HG02763 (cell line): Measurements from ENCODE around the gene PAMR1.

Source experiments
- ATAC-seq: cut with Tn5 transposase; IDR thresholded peaks from one replicate; pipeline ENCODE4 v1.9.1; 2021; ENCODE audit warnings: mild to moderate bottlenecking, moderate library complexity; ENCODE audit not compliant: unreplicated experiment

PAMR1 gene

GRCh38 chr11:35412285-35412684, 113.1 kb downstream of the PAMR1 start:
- no peak for ATAC-seq

GRCh38 chr11:35407041-35407440, 118.4 kb downstream of the PAMR1 start:
- no peak for ATAC-seq

DNA sequence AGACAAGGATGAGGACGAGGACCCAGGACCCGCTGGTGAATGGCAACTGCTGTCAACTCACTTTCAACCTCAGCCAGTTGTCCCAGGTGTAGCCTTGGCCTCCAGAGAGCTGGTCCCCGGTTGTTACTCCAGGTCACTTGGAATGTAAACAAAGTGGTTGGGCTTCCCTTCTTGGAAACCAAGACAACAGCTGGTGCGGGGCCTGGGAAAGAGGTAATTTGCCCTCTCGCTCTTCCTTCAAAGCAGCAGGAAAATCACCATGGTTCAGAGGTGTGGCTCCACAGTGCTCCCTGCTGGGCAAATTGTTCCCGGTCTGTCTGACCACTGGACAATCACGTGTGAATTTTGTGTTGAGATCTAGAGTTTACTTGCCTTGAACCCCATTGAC, 121.0 kb downstream of the PAMR1 start:
- ATAC-seq: no peak

DNA sequence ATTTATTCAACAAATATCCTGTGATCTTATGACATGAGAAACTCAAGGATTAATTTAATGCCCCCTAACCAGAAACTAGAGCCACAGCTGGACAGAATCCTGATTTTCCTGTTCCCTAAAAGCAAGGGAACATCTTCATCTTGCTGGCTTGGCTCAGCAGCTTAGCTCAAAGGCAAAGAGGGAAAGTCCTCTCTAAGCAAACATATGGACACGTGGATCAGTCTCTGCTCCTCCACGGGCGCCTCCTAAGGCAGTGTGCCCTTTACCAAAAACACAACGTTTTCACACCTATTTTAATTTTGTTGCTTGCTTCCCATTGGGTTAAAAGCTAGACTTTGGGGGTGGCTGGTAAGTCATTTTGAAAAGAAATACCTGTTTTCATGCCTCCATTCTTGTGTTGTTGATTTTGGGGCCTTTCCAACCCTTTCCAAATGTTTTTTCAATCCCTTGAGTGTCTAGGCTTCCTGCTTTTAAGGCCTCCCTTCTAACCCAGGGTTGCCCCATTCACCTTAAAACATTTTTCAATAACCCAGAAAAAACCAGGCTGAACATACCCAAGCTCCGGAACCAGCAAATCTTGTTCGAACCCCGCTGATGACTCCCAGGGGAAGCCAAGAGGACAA, 121.5 kb downstream of the PAMR1 start:
- no peak for ATAC-seq

DNA sequence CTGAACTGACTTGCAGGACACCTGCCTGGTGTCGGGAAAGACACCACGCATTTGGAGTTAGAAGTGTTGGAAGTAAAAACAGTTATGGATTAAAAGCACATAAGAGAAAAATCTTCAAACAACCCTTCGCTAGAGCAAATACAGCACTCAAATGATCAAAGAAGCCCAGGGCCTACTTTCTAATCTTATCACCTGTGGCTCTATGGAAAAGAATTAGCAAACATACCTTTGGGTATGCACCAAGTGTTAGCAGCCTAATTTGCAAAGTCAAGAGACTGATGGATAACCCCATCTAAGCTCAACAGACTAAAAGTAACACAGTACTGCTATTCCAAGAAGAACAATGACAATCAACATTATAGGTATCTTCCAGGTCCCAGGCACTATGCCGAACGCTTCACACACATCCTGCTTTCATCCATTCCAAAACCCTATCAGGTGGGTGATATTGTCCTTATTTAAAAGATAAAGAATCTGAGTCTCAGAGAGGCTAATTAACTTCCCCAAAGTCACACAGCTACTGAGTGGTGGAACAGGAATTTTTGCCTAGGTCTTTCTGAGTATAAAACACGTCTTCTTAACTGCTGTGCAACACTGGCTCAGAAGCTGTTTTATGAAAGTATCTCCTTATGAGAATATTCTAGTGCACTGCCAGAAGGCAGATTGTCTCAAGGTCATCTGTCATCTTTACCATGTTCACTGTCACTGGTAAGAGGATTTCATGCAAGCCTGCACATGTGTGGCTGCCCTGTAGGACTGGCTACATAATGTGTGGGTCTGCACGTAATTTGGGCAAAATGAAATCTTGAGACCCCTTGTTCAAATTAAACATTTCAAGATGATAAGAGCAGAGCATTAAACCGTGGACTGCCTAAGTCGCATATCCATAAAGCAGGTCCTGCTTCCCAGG, 122.4 kb downstream of the PAMR1 start:
- ATAC-seq: no peak

GRCh38 chr11:35398881-35399280, 126.5 kb downstream of the PAMR1 start:
- no peak for ATAC-seq

DNA sequence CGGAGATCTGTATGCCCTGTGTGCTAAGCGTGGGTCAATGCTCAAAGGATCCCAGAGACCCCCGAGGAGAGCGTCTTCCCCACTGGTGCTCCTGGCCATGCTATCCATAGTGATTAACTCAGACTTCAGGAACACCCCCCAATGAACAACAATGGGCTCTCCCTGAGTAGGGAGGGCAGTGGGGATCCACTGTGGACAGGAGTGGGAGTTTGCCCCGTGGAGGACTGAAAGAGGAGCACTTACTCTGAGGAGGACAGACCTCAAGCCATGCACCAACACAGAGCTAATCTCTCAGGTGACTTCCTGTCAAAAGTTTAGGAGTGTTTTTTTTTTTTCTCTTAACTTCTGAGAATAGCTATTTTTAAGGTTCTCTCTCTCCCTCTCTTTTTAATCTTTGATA, 130.5 kb downstream of the PAMR1 start:
- ATAC-seq: no peak

DNA sequence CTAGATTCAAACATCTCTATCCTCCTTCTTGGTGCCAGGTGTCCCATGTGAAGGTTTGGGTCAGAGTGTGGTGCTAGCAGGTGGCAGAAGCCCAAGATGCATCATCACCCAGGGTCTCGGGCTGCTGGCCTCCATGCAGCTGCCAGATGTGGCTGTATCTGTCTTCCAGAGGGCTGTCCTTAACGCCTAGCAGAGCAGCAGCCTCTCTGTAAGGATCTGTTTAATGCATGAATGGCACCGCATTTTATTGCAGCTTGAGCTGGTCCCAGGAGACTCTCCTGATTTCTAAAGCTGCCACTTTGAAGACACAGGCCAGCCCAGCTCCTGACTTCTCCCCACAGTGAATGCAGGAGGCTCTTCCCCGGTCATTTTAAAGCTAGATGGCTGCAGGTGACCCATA, 132.3 kb downstream of the PAMR1 start:
- ATAC-seq: no peak

DNA sequence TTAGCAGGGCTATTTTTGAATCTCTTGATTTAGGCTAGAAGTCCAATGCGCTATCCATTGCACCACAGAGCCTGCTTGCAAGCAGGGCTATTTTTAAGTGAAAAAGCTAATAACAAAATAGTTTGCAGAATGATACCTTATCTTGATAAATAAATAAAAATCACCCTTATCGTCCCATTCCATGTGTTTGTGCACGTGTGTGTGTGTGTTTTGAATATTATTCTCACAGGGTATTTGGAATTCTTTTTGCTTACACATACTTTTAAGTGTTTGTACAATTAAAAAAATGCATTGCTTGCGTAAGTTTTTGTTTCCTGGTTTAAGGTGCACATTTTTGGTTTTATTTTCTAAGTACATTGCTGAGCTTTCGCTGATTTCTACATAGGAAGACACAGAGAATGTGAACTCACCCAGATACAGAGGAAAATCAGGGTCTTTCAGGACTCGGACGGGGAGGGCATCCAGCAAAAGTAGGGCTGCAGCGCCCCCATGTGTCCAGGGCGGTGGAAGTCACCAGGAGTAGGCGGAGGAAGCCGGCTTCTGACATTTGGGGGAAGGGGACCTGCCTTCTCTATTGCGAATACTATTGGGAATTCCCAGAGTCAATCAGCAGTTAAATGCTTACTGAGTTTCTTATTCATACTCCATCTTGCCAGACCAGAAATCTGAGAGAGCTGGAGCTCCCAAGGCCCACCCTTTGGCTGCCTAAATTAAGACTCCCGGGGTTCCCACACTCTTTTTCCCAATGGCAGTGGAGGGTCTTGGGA, 133.3 kb downstream of the PAMR1 start:
- ATAC-seq: peak; percentile 55

- ATAC-seq: peak; percentile 68
Measured at GRCh38 chr11:35390737-35391682, 134.4 kb downstream of the PAMR1 start.

DNA sequence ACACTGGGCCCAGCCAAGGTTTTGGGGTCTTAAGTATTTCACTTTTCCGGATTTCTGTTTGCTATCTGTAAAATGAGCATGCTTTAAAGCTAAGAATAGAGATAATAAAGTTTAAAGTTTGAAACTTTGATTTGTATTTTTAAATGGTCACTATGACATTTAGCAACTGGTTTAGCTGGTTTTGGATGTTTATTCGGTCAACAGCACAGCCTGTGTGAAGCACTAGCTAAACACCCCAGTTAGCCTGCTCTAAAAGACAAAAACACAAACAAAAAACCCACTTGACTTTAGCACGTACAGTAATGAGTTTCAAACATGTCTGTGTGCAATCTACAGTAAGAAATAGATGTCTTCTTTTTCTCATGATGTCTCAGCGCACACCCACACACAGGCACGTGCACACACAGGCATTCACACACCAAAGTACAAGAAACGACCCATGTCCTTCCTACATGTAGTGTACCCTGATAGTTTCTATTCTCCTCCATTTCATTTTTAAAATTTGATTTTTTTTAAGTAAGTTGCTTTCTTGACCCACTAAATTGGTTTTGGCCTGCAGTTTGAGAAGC, 135.4 kb downstream of the PAMR1 start:
- ATAC-seq: no peak

DNA sequence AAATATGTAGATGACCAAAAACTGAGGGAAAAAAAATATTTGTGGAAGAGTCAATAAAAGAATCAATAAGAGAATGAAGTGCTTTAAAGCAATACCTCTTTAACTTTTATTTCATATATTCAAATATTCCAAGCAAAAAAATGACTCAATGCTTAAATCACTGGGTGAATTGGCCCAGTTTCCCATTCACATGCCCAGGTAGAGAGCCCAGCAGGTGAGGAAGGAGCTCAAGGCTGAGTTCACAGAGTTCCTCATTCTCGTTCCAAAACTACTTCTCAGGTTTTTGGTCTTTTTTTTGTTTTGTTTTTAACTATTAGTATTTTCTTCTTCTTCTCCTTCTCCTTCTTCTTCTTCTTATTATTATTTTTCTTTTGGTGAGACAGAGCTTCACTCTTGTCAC, 136.3 kb downstream of the PAMR1 start:
- ATAC-seq: no peak

DNA sequence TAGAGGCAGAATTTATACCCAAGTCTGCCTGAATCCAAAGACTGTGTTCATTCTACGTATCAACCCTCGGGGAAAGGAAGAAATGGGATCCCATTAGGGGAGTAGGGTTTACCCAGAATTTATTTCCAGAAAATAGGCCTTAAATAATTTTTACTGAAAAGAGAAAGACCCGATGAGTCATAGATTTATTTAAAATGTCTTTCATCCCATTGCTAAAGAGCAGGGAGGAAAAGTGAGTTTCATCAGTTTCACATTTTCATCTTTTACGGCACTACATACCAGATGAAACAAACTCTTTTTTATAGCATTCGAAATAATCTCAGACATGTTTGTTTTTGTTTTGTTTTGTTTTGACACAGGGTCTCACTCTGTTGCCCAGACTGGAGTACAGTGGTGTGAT, 137.4 kb downstream of the PAMR1 start:
- no peak for ATAC-seq

DNA sequence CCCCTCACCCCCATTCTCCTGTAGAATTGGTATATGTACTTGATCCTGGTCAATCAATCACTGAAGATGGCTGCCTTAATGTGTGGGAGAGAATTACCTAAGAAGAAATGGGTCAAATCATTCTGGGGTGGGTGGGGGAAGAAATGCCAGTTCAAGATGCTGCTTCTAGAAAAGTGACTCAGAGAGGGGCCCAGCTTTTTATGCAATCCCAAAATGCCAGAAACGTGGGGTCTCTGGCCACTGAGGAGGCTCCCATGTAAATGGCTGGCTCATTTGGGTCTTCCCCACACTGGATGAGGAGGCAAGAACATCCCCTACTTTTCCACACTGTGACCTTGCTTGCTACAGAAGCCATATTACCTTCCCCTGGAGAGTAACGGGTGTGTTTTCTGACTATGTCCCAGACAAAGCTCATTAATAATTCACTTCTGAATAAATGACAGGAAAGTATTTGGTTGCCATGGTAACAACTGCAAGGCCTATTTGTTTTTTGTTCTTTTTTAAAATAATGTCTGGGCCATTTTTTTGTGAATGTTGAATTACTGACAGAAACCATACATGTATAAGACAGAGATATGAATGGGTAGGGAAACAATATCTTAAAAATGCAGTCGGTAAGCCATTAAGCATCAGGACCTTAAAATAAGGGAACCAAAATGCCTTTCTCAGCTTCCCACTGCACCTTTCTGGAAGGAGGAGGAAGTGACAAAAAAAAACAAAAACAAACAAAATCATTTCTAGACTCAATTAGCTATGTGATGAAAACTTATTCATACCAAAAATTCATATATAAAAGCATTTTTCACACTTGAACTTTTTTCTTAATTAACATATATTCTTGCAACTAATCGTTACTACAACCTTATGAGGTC, 138.1 kb downstream of the PAMR1 start:
- no peak for ATAC-seq

DNA sequence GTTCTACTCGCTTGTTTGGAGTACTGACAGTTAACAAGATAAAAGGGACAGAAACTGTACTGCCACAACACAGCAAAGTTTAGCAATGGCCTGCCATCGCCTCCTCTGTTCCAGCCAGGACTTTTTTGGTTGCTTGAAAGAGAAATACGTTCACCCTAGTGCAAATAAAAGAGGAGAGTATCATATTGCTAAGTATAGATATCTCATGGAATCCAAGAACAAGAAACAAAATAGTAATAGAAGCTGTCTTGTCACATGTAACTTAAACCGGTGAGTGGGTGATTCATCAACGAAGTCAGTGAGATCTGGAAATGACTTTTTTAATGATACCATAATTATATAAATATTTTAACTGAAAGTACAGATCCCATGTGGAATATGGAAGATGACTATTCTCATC, 141.5 kb downstream of the PAMR1 start:
- ATAC-seq: no peak
